SK-N-SH (cell line): ENCODE measurements around the gene ACSL1. TPM values are rescaled to one million over a fixed set of nuclear protein-coding genes. Genes with fewer than 3 reads are reported as not detected.

Experiments used
- CTCF ChIA-PET: fragments of 300-600, 350-600 bp; formaldehyde crosslinking; extraction: SDS; loops from one replicate; lab custom pipeline; 2021; lab: Yijun Ruan, JAX
- POLR2A ChIA-PET: fragments of 350-600 bp; sonication (Branson Sonifier 250); formaldehyde crosslinking; extraction: SDS; loops from one replicate; lab custom pipeline; 2020; ENCODE audit warnings: antibody characterized with exemption, inconsistent platforms; lab: Yijun Ruan, JAX
- DNase-seq: peaks from one replicate; pipeline ENCODE4 v3.0.0; 2012
- H2AFZ ChIP-seq: fragments of 200-600 bp; sonication (generic); 2 replicates; pipeline ENCODE4 v1.8.1; 2016; ENCODE audit warnings: antibody characterized with exemption, mild to moderate bottlenecking, low read depth
- H3F3A ChIP-seq: fragments of 200-600 bp; sonication (generic); replicated peaks from 2 replicates; pipeline ENCODE3; 2016; ENCODE audit warnings: antibody characterized with exemption, mild to moderate bottlenecking; ENCODE audit not compliant: insufficient read depth
- H3K27ac ChIP-seq, 2 experiments: fragments of 200-500 bp in 1 of 2; fragments of 200-600 bp in 1 of 2; sonication (Bioruptor generic) in 1 of 2; sonication (generic), shearing (Covaris generic) in 1 of 2; 2 replicates each; pipeline versions ENCODE4 v1.5.1 to v1.6.1; 2014 to 2016; ENCODE audit warnings: low read depth in 2 of 2, inconsistent platforms in 1 of 2, low read length in 1 of 2, mild to moderate bottlenecking in 1 of 2, mixed read lengths in 1 of 2
- H3K27me3 ChIP-seq: fragments of 200-600 bp; sonication (generic), shearing (Covaris generic); 2 replicates; pipeline ENCODE4 v1.6.1; 2016; ENCODE audit warnings: mixed run types; ENCODE audit not compliant: insufficient read depth
- H3K36me3 ChIP-seq, 2 experiments: fragments of 200-500 bp in 1 of 2; fragments of 200-600 bp in 1 of 2; sonication (Bioruptor generic) in 1 of 2; sonication (generic) in 1 of 2; replicated peaks in 1 of 2; 2 replicates each; pipeline versions ENCODE3 to v1.5.1; 2014 to 2016; ENCODE audit warnings: low read length in 1 of 2, mild to moderate bottlenecking in 1 of 2; ENCODE audit not compliant: insufficient read depth in 2 of 2, control insufficient read depth in 1 of 2
- H3K4me1 ChIP-seq, 2 experiments: fragments of 200-500 bp in 1 of 2; fragments of 200-600 bp in 1 of 2; sonication (Bioruptor generic) in 1 of 2; sonication (generic), shearing (Covaris generic) in 1 of 2; 2 replicates each; pipeline versions ENCODE4 v1.5.1 to v1.6.1; 2014 to 2016; ENCODE audit warnings: low read depth in 1 of 2, low read length in 1 of 2, mixed run types in 1 of 2; ENCODE audit not compliant: insufficient read depth in 2 of 2, control insufficient read depth in 1 of 2
- H3K4me2 ChIP-seq: fragments of 200-600 bp; sonication (generic), shearing (Covaris generic); 2 replicates; pipeline ENCODE4 v1.6.1; 2017; ENCODE audit warnings: mixed run types
- H3K4me3 ChIP-seq, 2 experiments: fragments of 200-500 bp in 1 of 2; fragments of 200-600 bp in 1 of 2; sonication (Bioruptor generic) in 1 of 2; sonication (generic), shearing (Covaris generic) in 1 of 2; 2 replicates each; pipeline versions ENCODE4 v1.5.1 to v1.8.1; 2014 to 2016; ENCODE audit warnings: low read depth in 2 of 2, inconsistent platforms in 1 of 2, low read length in 1 of 2, mild to moderate bottlenecking in 1 of 2, mixed read lengths in 1 of 2, moderate library complexity in 1 of 2
- H3K79me2 ChIP-seq: fragments of 200-600 bp; sonication (generic); 2 replicates; pipeline ENCODE4 v1.8.1; 2017; ENCODE audit warnings: mild to moderate bottlenecking; ENCODE audit not compliant: insufficient read depth
- H3K9ac ChIP-seq: fragments of 200-600 bp; sonication (generic); 2 replicates; pipeline ENCODE4 v1.6.1; 2017; ENCODE audit warnings: mixed run types
- H3K9me2 ChIP-seq: fragments of 200-600 bp; sonication (generic); 2 replicates; pipeline ENCODE4 v1.6.1; 2017; ENCODE audit warnings: mixed run types
- H3K9me3 ChIP-seq: fragments of 200-600 bp; sonication (generic); 2 replicates; pipeline ENCODE4 v1.6.1; 2017; ENCODE audit warnings: mixed run types, mild to moderate bottlenecking, moderate library complexity
- H4K20me1 ChIP-seq: fragments of 200-600 bp; sonication (generic); 2 replicates; pipeline ENCODE4 v1.6.1; 2017; ENCODE audit warnings: mild to moderate bottlenecking, mixed run types; ENCODE audit not compliant: insufficient read depth
- CHD2 ChIP-seq: fragments of 150-350 bp; IDR thresholded peaks from 2 replicates; pipeline ENCODE4 v1.6.1; 2018; ENCODE audit warnings: low read length; ENCODE audit not compliant: partially characterized antibody
- EZH2phosphoT487 ChIP-seq: fragments of 200-600 bp; sonication (generic); IDR thresholded peaks from 2 replicates; pipeline ENCODE4 v1.6.1; 2017; ENCODE audit warnings: low read depth, mixed run types, mild to moderate bottlenecking, antibody characterized with exemption, moderate library complexity, borderline replicate concordance
- FOXM1 ChIP-seq: IDR thresholded peaks from 2 replicates; pipeline ENCODE4 v1.4.0; 2012; ENCODE audit warnings: low read depth, mild to moderate bottlenecking
- GABPA ChIP-seq: IDR thresholded peaks from 2 replicates; pipeline ENCODE4 v1.4.0; 2012; ENCODE audit warnings: low read depth, mild to moderate bottlenecking
- MAX ChIP-seq: IDR thresholded peaks from 2 replicates; pipeline ENCODE4 v1.4.0; 2012; ENCODE audit warnings: low read depth
- MEF2A ChIP-seq: IDR thresholded peaks from 2 replicates; pipeline ENCODE4 v1.4.0; 2012; ENCODE audit warnings: low read depth, borderline replicate concordance
- MXI1 ChIP-seq: IDR thresholded peaks from 2 replicates; pipeline ENCODE4 v1.6.1; 2012; ENCODE audit warnings: mild to moderate bottlenecking, low read depth, low read length, improper control_type of control experiment
- NFIC ChIP-seq: IDR thresholded peaks from 2 replicates; pipeline ENCODE4 v1.4.0; 2012; ENCODE audit warnings: borderline replicate concordance
- RAD21 ChIP-seq: IDR thresholded peaks from 2 replicates; pipeline ENCODE4 v1.6.1; 2012; ENCODE audit warnings: mild to moderate bottlenecking, low read length
- REST ChIP-seq: IDR thresholded peaks from 2 replicates; pipeline ENCODE4 v1.6.1; 2012; ENCODE audit warnings: mild to moderate bottlenecking, low read depth, low read length, moderate library complexity
- RXRA ChIP-seq: IDR thresholded peaks from 2 replicates; pipeline ENCODE4 v1.4.0; 2012; ENCODE audit warnings: low read depth, mild to moderate bottlenecking, borderline replicate concordance
- SIN3A ChIP-seq: IDR thresholded peaks from 2 replicates; pipeline ENCODE4 v1.6.1; 2012; ENCODE audit warnings: low read depth, mild to moderate bottlenecking, low read length, moderate library complexity, borderline replicate concordance
- TAF1 ChIP-seq: IDR thresholded peaks from 2 replicates; pipeline ENCODE4 v1.6.1; 2012; ENCODE audit warnings: low read depth, mild to moderate bottlenecking, low read length, moderate library complexity, borderline replicate concordance
- TCF12 ChIP-seq: IDR thresholded peaks from 2 replicates; pipeline ENCODE4 v1.4.0; 2012
- WGBS: methylation state at CpG from one replicate; pipeline ENCODE4 v1.1.6; 2017; ENCODE audit warnings: low lambda C conversion rate; 5-methylcytosine and 5-hydroxymethylcytosine counted together
- polyA plus RNA-seq, 3 experiments: library from polyadenylated mRNA; depleted of rRNA; stranded (reverse); fragments of >200 nt; gene quantifications; 2 replicates each; pipeline ENCODE4 v1.2.3, GENCODE V29; 2012
- TF ChIP-seq, protein P1 (sequence below): fragments of 150-350 bp; IDR thresholded peaks from 2 replicates; pipeline ENCODE4 v1.6.1; 2016; ENCODE audit warnings: mild to moderate bottlenecking, low read depth, low read length
- TF ChIP-seq, protein P2 (sequence below): fragments of 200-600 bp; sonication (generic); IDR thresholded peaks from 2 replicates; pipeline ENCODE4 v1.6.1; 2017; ENCODE audit warnings: antibody characterized with exemption, mild to moderate bottlenecking, moderate library complexity

The ACSL1 gene
- polyA plus RNA-seq, 1 of the 3 experiments (the other 2 are of a cell fraction) = 7.9 TPM

- TF ChIP-seq MAX (no peak), TAF1 (no peak), FOXM1 (no peak), NFIC (no peak)
- TF ChIP-seq, protein P1, sequence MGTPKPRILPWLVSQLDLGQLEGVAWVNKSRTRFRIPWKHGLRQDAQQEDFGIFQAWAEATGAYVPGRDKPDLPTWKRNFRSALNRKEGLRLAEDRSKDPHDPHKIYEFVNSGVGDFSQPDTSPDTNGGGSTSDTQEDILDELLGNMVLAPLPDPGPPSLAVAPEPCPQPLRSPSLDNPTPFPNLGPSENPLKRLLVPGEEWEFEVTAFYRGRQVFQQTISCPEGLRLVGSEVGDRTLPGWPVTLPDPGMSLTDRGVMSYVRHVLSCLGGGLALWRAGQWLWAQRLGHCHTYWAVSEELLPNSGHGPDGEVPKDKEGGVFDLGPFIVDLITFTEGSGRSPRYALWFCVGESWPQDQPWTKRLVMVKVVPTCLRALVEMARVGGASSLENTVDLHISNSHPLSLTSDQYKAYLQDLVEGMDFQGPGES = no peak
- Histone ChIP-seq H3K9me2 (no peaks in the 10 kb centered on the region), H3K27me3 (no peaks in the 10 kb centered on the region), H4K20me1 (no peaks in the 10 kb centered on the region), H3K9ac (no peak overlapping the region), H3F3A (no peaks in the 10 kb centered on the region), H2AFZ (no peak overlapping the region), H3K36me3 (peaks cover 14 to 30% of the 10 kb centered on the region in 2 experiments), H3K4me2 (no peak overlapping the region), H3K79me2 (no peaks in the 10 kb centered on the region), H3K27ac (no peak overlapping the region), H3K9me3 (no peaks in the 10 kb centered on the region), H3K4me3 (no peak overlapping the region), H3K4me1 (no peaks in the 10 kb centered on the region; a peak in 1 of 4 replicates)
- WGBS = 63% methylated on average over 1 of the region's 1 CpG
- no peak for DNase-seq
- ChIA-PET POLR2A (no interaction called here), CTCF (interaction anchor here (1.8 kb wide), 1 partner anchor 26 kb away, joined by 6 read pairs; no protein-coding TSS in a partner anchor)
These were observed 54.4 kb downstream of the ACSL1 start for GRCh38 chr4:184771416-184771815.

- peaks cover 14 to 35% of the 10 kb centered on the region in 2 experiments for H3K36me3 ChIP-seq
- 95% methylated on average over 7 of the region's 7 CpGs for WGBS
These were observed 56.5 kb downstream of the ACSL1 start for GRCh38 chr4:184769141-184769765.

GRCh38 chr4:184768296-184768695 lies 57.5 kb downstream of the ACSL1 start:
- no peak overlapping the region for H3K4me3 ChIP-seq
- POLR2A ChIA-PET = no interaction called here
- no peaks in the 10 kb centered on the region for H4K20me1 ChIP-seq
- H3K9ac ChIP-seq = no peak overlapping the region
- no peaks in the 10 kb centered on the region for H3F3A ChIP-seq
- H2AFZ ChIP-seq = no peak overlapping the region
- H3K27me3 ChIP-seq = no peaks in the 10 kb centered on the region
- no peaks in the 10 kb centered on the region for H3K79me2 ChIP-seq
- H3K27ac ChIP-seq = no peak overlapping the region
- H3K36me3 ChIP-seq = peaks cover 13 to 31% of the 10 kb centered on the region in 2 experiments
- DNase-seq = no peak
- WGBS = 87% methylated on average over 2 of the region's 5 CpGs
- no peaks in the 10 kb centered on the region for H3K4me1 ChIP-seq
- CTCF ChIA-PET = no interaction called here
- H3K9me3 ChIP-seq = no peaks in the 10 kb centered on the region
- no peak overlapping the region for H3K4me2 ChIP-seq
- H3K9me2 ChIP-seq = no peaks in the 10 kb centered on the region
- TF ChIP-seq RXRA (no peak), CHD2 (no peak), SIN3A (no peak), GABPA (no peak), RAD21 (no peak), MEF2A (no peak), MXI1 (no peak), REST (no peak), NFIC (no peak)
- TF ChIP-seq, protein P2, sequence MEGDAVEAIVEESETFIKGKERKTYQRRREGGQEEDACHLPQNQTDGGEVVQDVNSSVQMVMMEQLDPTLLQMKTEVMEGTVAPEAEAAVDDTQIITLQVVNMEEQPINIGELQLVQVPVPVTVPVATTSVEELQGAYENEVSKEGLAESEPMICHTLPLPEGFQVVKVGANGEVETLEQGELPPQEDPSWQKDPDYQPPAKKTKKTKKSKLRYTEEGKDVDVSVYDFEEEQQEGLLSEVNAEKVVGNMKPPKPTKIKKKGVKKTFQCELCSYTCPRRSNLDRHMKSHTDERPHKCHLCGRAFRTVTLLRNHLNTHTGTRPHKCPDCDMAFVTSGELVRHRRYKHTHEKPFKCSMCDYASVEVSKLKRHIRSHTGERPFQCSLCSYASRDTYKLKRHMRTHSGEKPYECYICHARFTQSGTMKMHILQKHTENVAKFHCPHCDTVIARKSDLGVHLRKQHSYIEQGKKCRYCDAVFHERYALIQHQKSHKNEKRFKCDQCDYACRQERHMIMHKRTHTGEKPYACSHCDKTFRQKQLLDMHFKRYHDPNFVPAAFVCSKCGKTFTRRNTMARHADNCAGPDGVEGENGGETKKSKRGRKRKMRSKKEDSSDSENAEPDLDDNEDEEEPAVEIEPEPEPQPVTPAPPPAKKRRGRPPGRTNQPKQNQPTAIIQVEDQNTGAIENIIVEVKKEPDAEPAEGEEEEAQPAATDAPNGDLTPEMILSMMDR = no peak

More at GRCh38 chr4:184769141-184769765, 56.5 kb downstream of the ACSL1 start:
- no peak overlapping the region for H2AFZ ChIP-seq
- H3K79me2 ChIP-seq = no peaks in the 10 kb centered on the region
- POLR2A ChIA-PET = no interaction called here
- H3K4me2 ChIP-seq = no peak overlapping the region
- no peak for DNase-seq
- H3K27me3 ChIP-seq = no peaks in the 10 kb centered on the region
- H3K9ac ChIP-seq = no peak overlapping the region
- H3K4me3 ChIP-seq = no peak overlapping the region
- no peaks in the 10 kb centered on the region for H3K9me2 ChIP-seq
- no peaks in the 10 kb centered on the region for H4K20me1 ChIP-seq
- H3K9me3 ChIP-seq = no peaks in the 10 kb centered on the region
- CTCF ChIA-PET = interaction anchor here (0.6 to 1.0 kb wide), 2 partner anchors 236 to 985 kb away, joined by 3 read pairs; no protein-coding TSS in a partner anchor
- no peaks in the 10 kb centered on the region for H3F3A ChIP-seq
- no peak overlapping the region for H3K27ac ChIP-seq
- no peaks in the 10 kb centered on the region for H3K4me1 ChIP-seq
- TF ChIP-seq EZH2phosphoT487 (no peak), TCF12 (no peak)
- TF ChIP-seq, all 33 proteins: peak for 0
